ENCODE results near the gene CD209.

DNA sequence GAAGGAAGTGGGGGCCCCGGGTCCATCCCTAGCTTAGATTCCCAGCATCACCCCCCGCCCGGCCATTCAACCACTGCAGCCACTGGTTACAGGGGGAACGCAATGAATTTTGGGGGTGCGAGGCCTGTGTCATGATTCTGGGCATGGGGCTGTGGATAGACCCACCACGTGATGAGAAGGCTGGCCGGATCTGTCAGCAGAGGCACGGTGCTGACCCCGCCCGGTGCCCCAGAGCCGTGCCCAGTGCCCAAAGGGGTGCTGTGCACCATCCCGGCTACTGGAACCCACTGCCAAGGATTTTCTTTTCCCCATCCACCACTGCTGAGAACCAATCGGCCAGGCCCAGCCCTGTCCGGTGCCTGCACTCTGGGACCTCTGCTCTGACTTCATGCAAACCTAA is 43.1 kb upstream of the CD209 start:
- TF ChIP-seq EZH2 (IDR thresholded peaks at IDR 0.05; ENCODE audit: insufficient read depth, poor library complexity, severe bottlenecking) (no peak), EZH2phosphoT487 (IDR thresholded peaks at IDR 0.05; ENCODE audit: insufficient read depth, low read depth) (no peak)

Data from GM23248 (cell line).